Motor neuron (in vitro differentiated cells): ENCODE measurements around the gene BAG1. TPM values are rescaled to one million over a fixed set of nuclear protein-coding genes. Genes with fewer than 3 reads are reported as not detected.

Source experiments
- ATAC-seq, 8 experiments: fragments of 200-7000 bp; cut with Tn5 transposase; replicated peaks in 6 of 8; 2 replicates each; pipeline ENCODE4 v1.8.0; 2021; ENCODE audit warnings: mild to moderate bottlenecking in 8 of 8, moderate library complexity in 8 of 8
- H3K27ac ChIP-seq, 2 donors: fragments of 250-450 bp; sonication (Bioruptor Pico); 2 replicates each; pipeline ENCODE4 v1.9.0; 2021; ENCODE audit warnings: antibody characterized with exemption in 2 of 2, mild to moderate bottlenecking in 2 of 2, moderate library complexity in 1 of 2
- H3K4me1 ChIP-seq, 2 donors: fragments of 250-450 bp; sonication (Bioruptor Pico); replicated peaks in 1 of 2; 2 replicates each; pipeline ENCODE4 v1.6.1; 2021; ENCODE audit warnings: antibody characterized with exemption in 2 of 2, mild to moderate bottlenecking in 2 of 2, moderate library complexity in 1 of 2
- H3K4me3 ChIP-seq, 5 donors: fragments of 250-450 bp; sonication (Bioruptor Pico); 2 replicates each; pipeline ENCODE4 v1.9.0; 2021; ENCODE audit warnings: antibody characterized with exemption in 5 of 5, mild to moderate bottlenecking in 5 of 5, moderate library complexity in 4 of 5
- WGBS, 10 experiments: fragments of 450-650 bp; shearing (Covaris generic); methylation state at CpG; one replicate each; pipeline ENCODE4 v1.0.0; 2022; 5-methylcytosine and 5-hydroxymethylcytosine counted together
- in situ Hi-C, 9 experiments: fragments of 400-800 bp; cut with MboI; loops; one replicate each; pipeline ENCODE4 v1.15.0; 2021; ENCODE audit warnings: low sequenced_read_pairs in 9 of 9, low pct_unique_long_range_greater_than_20kb in 2 of 9; ENCODE audit not compliant: unreplicated experiment in 9 of 9
- total RNA-seq, 8 experiments: library from RNA; unstranded; fragments of 300-600 nt; gene quantifications; 2 replicates each; pipeline versions ENCODE4 v1.2.3 to v1.2.4, GENCODE V29; 2022

BAG1 gene
- total RNA-seq, 8 experiments from 2014 or later = 26.7 to 139 (median 52.3) TPM

- ATAC-seq = no peak
- peaks cover 0 to 3% of the 10 kb centered on the region in 2 donors for H3K4me1 ChIP-seq
- H3K27ac ChIP-seq = no peak overlapping the region
- 50 to 96% (median 91%) methylated on average over 2 to 7 of the region's 14 CpGs; no CpG with 5 or more reads in 3 of the 10 experiments for WGBS, 10 experiments
- in situ Hi-C loops = loop anchor here in 3 of 9 experiments (10.0 to 25.0 kb wide), 2 partner anchors 134 to 136 kb away; partner anchors contain the start of gene SMU1 (in 2 of the 3)
- H3K4me3 ChIP-seq = no peak overlapping the region
Observed at GRCh38 chr9:33220681-33221567, 43.6 kb downstream of the BAG1 start.

- in situ Hi-C loops = loop anchor here in 3 of 9 experiments (10.0 to 25.0 kb wide), 2 partner anchors 125 to 127 kb away; partner anchors contain the start of gene SMU1 (in 2 of the 3)
- 20 to 100% (median 50%) methylated on average over 1 to 3 of the region's 3 CpGs; no CpG with 5 or more reads in 5 of the 10 experiments for WGBS, 10 experiments
- peak in 5 of 8 experiments; percentile 18 to 65 (median 55) for ATAC-seq
- H3K4me3 ChIP-seq = no peak overlapping the region
- no peak overlapping the region for H3K27ac ChIP-seq
- H3K4me1 ChIP-seq = no peaks in the 10 kb centered on the region
Observed at GRCh38 chr9:33211695-33212393, 52.7 kb downstream of the BAG1 start.

GRCh38 chr9:33210006-33210715 lies 54.3 kb downstream of the BAG1 start:
- in situ Hi-C loops = loop anchor here in 3 of 9 experiments (10.0 to 25.0 kb wide), 2 partner anchors 123 to 125 kb away; partner anchors contain the start of gene SMU1 (in 2 of the 3)
- Histone ChIP-seq H3K4me1 (no peaks in the 10 kb centered on the region), H3K27ac (no peak overlapping the region), H3K4me3 (no peak overlapping the region)
- no peak for ATAC-seq
- WGBS, 10 experiments = 67 to 100% (median 78%) methylated on average over 2 to 4 of the region's 4 CpGs; no CpG with 5 or more reads in 1 of the 10 experiments

GRCh38 chr9:33209394-33209793 lies 55.1 kb downstream of the BAG1 start:
- WGBS, 10 experiments = 0 to 100% (median 75%) methylated on average over 1 of the region's 1 CpG; no CpG with 5 or more reads in 3 of the 10 experiments
- ATAC-seq = no peak
- in situ Hi-C loops = loop anchor here in 2 of 9 experiments (25.0 kb wide), 1 partner anchor 122 kb away; the partner anchor contains the start of gene SMU1 (in 2 of the 2)

GRCh38 chr9:33202552-33203201 lies 61.8 kb downstream of the BAG1 start:
- H3K4me1 ChIP-seq = no peaks in the 10 kb centered on the region
- no peak overlapping the region for H3K27ac ChIP-seq
- 36 to 73% (median 56%) methylated on average over 1 to 6 of the region's 11 CpGs; no CpG with 5 or more reads in 2 of the 10 experiments for WGBS, 10 experiments
- no peak overlapping the region for H3K4me3 ChIP-seq
- in situ Hi-C loops = loop anchor here in 2 of 9 experiments (25.0 kb wide), 1 partner anchor 115 kb away; the partner anchor contains the start of gene SMU1 (in 2 of the 2)
- peak in 3 of 8 experiments; percentile 83 to 98 (median 84) for ATAC-seq

More at GRCh38 chr9:33209394-33209793, 55.1 kb downstream of the BAG1 start:
- Histone ChIP-seq H3K4me1 (no peaks in the 10 kb centered on the region), H3K27ac (no peak overlapping the region), H3K4me3 (no peak overlapping the region)

Other genes starting within 250 kb of the BAG1 start
- 100 to 1,000 TPM; 162 to 304 (median 199) TPM for gene DNAJA1, start 239.4 kb downstream of the BAG1 start, total RNA-seq
- 10 to 100 TPM; 17.5 to 30.2 (median 27.1) TPM for gene SMU1, start 188.0 kb downstream of the BAG1 start, total RNA-seq
- 10 to 100 TPM in 3 of 8 experiments, 1 to 10 TPM in 5; 1.3 to 86.5 (median 4.7) TPM for gene B4GALT1, start 97.4 kb downstream of the BAG1 start, total RNA-seq
- gene SPINK4, start 24.5 kb downstream of the BAG1 start, total RNA-seq = not detected
- 100 to 1,000 TPM in 2 of 8 experiments, 10 to 100 TPM in 6; 65.7 to 130 (median 93.4) TPM for gene CHMP5, start 341 bp upstream of the BAG1 start, total RNA-seq
- 10 to 100 TPM; 18.4 to 43.7 (median 28.0) TPM for gene NFX1, start 25.8 kb upstream of the BAG1 start, total RNA-seq
- gene AQP7, start 137.9 kb upstream of the BAG1 start, total RNA-seq = 1 to 10 TPM in 2 of 8 experiments, under 1 TPM in 5, not detected in 1; 0.22 to 2.8 (median 0.67) TPM
- gene AQP3, start 182.9 kb upstream of the BAG1 start, total RNA-seq = 10 to 100 TPM in 2 of 8 experiments, 1 to 10 TPM in 2, under 1 TPM in 4; 0.27 to 77.5 (median 1.3) TPM
- 10 to 100 TPM; 15.5 to 55.1 (median 26.3) TPM for gene NOL6, start 209.2 kb upstream of the BAG1 start, total RNA-seq